Ovary (tissue), 3 donors: ENCODE data around the gene EFTUD2.

Experiments used
- CTCF ChIP-seq, 3 donors: fragments of 450-650 bp in 2 of 3; fragments of 200-600 bp in 1 of 3; IDR thresholded peaks; one replicate each; pipeline versions ENCODE4 v1.5.1 to v1.8.0; 2016 to 2022; ENCODE audit warnings: antibody characterized with exemption in 3 of 3, mild to moderate bottlenecking in 1 of 3
- POLR2A ChIP-seq: fragments of 450-650 bp; IDR thresholded peaks from one replicate; pipeline ENCODE4 v1.6.1; 2017; ENCODE audit warnings: antibody characterized with exemption, mild to moderate bottlenecking, moderate library complexity
- donor health status: DM: no; HTN: no; CAD: no.

GRCh38 chr17:44829523-44830358, 69.5 kb downstream of the EFTUD2 start, which contains the start of gene GJC1:
- TF ChIP-seq POLR2A (no peak), CTCF (IDR thresholded peaks at IDR 0.05) (no peak)
